Measurements from ENCODE around the gene ROCK2. TPM values are rescaled to one million over a fixed set of nuclear protein-coding genes. Genes with fewer than 3 reads are reported as not detected.

Gene ROCK2
- total RNA-seq, 3 donors from 2014 or later = 67.7 to 77.8 (median 71.0) TPM

GRCh38 chr2:11180653-11181052 is 163.8 kb downstream of the ROCK2 start:
- Histone ChIP-seq H3K36me3 (ENCODE audit: low read depth) (no peaks in the 10 kb centered on the region), H3K9me3 (no peaks in the 10 kb centered on the region), H3K4me1 (ENCODE audit: low read depth) (no peaks in the 10 kb centered on the region), H3K4me3 (no peak overlapping the region)
- ATAC-seq (no peak), DNase-seq (no peak)
- no peak for TF ChIP-seq CTCF (IDR thresholded peaks at IDR 0.05)
- intact Hi-C loops (cut with DNase I, micrococcal nuclease) = no loop called here

GRCh38 chr2:11179899-11180298 is 164.5 kb downstream of the ROCK2 start:
- Histone ChIP-seq H3K4me3 (no peak overlapping the region), H3K36me3 (ENCODE audit: low read depth) (no peaks in the 10 kb centered on the region), H3K4me1 (ENCODE audit: low read depth) (no peaks in the 10 kb centered on the region), H3K9me3 (no peaks in the 10 kb centered on the region)
- TF ChIP-seq CTCF (IDR thresholded peaks at IDR 0.05) = no peak
- DNase-seq = no peak
- ATAC-seq = no peak
- intact Hi-C loops (cut with DNase I, micrococcal nuclease) = no loop called here

- DNase-seq (no peak), ATAC-seq (no peak)
- Histone ChIP-seq H3K4me3 (no peak overlapping the region), H3K4me1 (ENCODE audit: low read depth) (no peaks in the 10 kb centered on the region), H3K36me3 (ENCODE audit: low read depth) (no peaks in the 10 kb centered on the region), H3K9me3 (no peaks in the 10 kb centered on the region)
- intact Hi-C loops (cut with DNase I, micrococcal nuclease) = no loop called here
- TF ChIP-seq CTCF (IDR thresholded peaks at IDR 0.05) = no peak
Measured at GRCh38 chr2:11179196-11179595, 165.2 kb downstream of the ROCK2 start.

- Histone ChIP-seq H3K4me1 (ENCODE audit: low read depth) (no peaks in the 10 kb centered on the region), H3K36me3 (ENCODE audit: low read depth) (no peaks in the 10 kb centered on the region), H3K4me3 (no peak overlapping the region), H3K9me3 (no peaks in the 10 kb centered on the region)
- no peak for TF ChIP-seq CTCF (IDR thresholded peaks at IDR 0.05)
- DNase-seq (no peak), ATAC-seq (no peak)
- intact Hi-C loops (cut with DNase I, micrococcal nuclease) = no loop called here
Measured at GRCh38 chr2:11177871-11178690, 166.4 kb downstream of the ROCK2 start.

GRCh38 chr2:11175293-11175795 is 169.1 kb downstream of the ROCK2 start:
- no peak for TF ChIP-seq CTCF (IDR thresholded peaks at IDR 0.05)
- H3K9me3 ChIP-seq = no peaks in the 10 kb centered on the region
- no peaks in the 10 kb centered on the region for H3K36me3 ChIP-seq (ENCODE audit: low read depth)
- no peak overlapping the region for H3K4me3 ChIP-seq
- no peaks in the 10 kb centered on the region for H3K4me1 ChIP-seq (ENCODE audit: low read depth)
- intact Hi-C loops (cut with DNase I, micrococcal nuclease) = no loop called here
- DNase-seq = no peak
- peak; percentile 14 for ATAC-seq
